Measurements from ENCODE around the gene MDFIC.
"Not testable (repeated sequence)": the region's sequence is repeated elsewhere in the genome, so short reads cannot be mapped to it uniquely, and the experiment has no call there.

Gene MDFIC

GRCh38 chr7:114922026-114922651 lies at the start of gene MDFIC:
Gene MDFIC (plus strand): TSS chr7:114922094. CDS start chr7:114923034, 940 bp downstream.
- peak; percentile 64 to 71 for DNase-seq

- no peak for DNase-seq
Measured at GRCh38 chr7:114874170-114874569, 47.7 kb upstream of the MDFIC start.

GRCh38 chr7:114875186-114875585 lies 46.7 kb upstream of the MDFIC start:
- no peak for DNase-seq

GRCh38 chr7:114879554-114879953 lies 42.3 kb upstream of the MDFIC start:
- no peak for DNase-seq

GRCh38 chr7:114885836-114886235 lies 36.1 kb upstream of the MDFIC start:
- DNase-seq: no peak

GRCh38 chr7:114886241-114886640 lies 35.7 kb upstream of the MDFIC start:
- no peak for DNase-seq

GRCh38 chr7:114889116-114889515 lies 32.8 kb upstream of the MDFIC start:
- DNase-seq: not testable (repeated sequence)

GRCh38 chr7:114889646-114890285 lies 32.1 kb upstream of the MDFIC start:
- DNase-seq: peak; percentile 7 to 23

GRCh38 chr7:114890561-114890960 lies 31.3 kb upstream of the MDFIC start:
- no peak for DNase-seq

GRCh38 chr7:114900127-114900526 lies 21.8 kb upstream of the MDFIC start:
- DNase-seq: no peak

GRCh38 chr7:114901771-114902170 lies 20.1 kb upstream of the MDFIC start:
- DNase-seq: no peak

GRCh38 chr7:114903131-114903530 lies 18.8 kb upstream of the MDFIC start:
- no peak for DNase-seq

- no peak for DNase-seq
Measured at GRCh38 chr7:114910787-114911186, 11.1 kb upstream of the MDFIC start.

- no peak for DNase-seq
Measured at GRCh38 chr7:114911411-114911810, 10.5 kb upstream of the MDFIC start.

GRCh38 chr7:114916261-114916892 lies 5.5 kb upstream of the MDFIC start:
- DNase-seq: peak; percentile 53 to 58

- DNase-seq: no peak
Measured at GRCh38 chr7:114917211-114917839, 4.6 kb upstream of the MDFIC start.

GRCh38 chr7:114919587-114919986 lies 2.3 kb upstream of the MDFIC start:
- no peak for DNase-seq

- peak; percentile 20 to 38 for DNase-seq
Measured at GRCh38 chr7:114921631-114922025, 266 bp upstream of the MDFIC start.

GRCh38 chr7:114922652-114923402 lies 933 bp downstream of the MDFIC start:
- DNase-seq: peak; percentile 54 to 59

- no peak for DNase-seq
Measured at GRCh38 chr7:114923403-114923713, 1.5 kb downstream of the MDFIC start.

GRCh38 chr7:114924038-114924712 lies 2.3 kb downstream of the MDFIC start:
- DNase-seq: peak in 1 of 2 donors; percentile 22

GRCh38 chr7:114925434-114925833 lies 3.5 kb downstream of the MDFIC start:
- DNase-seq: no peak

GRCh38 chr7:114928060-114928459 lies 6.2 kb downstream of the MDFIC start:
- DNase-seq: no peak

Data from activated CD4-positive, alpha-beta T cell treated with anti-CD3 and anti-CD28 coated beads for 4 hours (primary cell).